ENCODE results near the gene ETS1.

ETS1 gene

DNA sequence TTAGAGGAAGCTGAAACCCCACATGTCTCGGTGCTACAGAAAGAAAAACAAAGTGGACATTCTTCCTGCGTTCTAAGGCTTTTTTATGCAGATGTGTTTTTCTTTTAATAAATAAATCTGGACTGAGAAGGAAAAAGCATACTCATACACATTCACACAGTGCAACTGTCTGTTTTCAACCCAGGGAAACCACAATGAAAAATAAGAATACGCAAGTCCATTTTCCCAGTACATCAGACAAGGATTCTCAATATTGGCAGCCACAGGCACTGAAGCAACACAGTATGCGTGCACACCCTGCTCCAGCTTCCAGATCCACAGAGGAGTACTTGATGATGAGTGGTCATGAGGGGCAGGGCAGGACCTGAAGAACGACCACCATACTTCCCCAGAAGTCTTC lies 86.9 kb downstream of the ETS1 start:
- DNase-seq (ENCODE audit: low read depth in 2 of 2) = no peak

DNA sequence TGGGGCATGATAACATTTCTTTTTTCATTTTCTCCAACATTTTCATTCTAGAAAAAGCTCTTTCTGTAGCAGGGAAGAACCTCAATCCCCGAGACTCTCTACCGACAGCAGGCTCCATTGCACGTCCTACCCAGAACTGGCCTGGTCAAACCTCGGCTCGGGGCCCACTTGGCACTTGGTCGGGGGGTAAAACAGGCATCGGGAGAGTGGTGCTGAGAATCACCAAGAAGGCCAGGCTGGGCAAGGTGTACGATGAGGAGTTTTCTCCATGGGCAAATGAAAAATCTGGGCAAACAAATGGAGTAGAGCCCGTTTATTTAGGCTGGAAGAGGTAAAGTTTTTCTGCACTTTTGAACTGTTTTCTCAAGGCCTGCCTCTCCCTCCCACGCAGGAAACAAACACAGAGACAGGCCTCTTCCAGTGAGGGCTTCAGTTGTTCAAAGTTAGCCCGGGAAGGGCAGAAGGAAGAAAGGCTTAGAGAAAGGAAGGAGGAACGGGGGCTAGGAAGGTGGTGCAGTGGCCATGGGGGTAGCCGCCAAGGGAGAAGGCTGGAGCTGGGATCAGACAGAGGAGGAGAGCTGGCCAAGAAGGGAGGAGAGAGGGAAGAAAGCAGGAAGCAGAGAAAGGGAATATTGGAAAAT lies 87.6 kb downstream of the ETS1 start:
- no peak for DNase-seq (ENCODE audit: low read depth in 2 of 2)

DNA sequence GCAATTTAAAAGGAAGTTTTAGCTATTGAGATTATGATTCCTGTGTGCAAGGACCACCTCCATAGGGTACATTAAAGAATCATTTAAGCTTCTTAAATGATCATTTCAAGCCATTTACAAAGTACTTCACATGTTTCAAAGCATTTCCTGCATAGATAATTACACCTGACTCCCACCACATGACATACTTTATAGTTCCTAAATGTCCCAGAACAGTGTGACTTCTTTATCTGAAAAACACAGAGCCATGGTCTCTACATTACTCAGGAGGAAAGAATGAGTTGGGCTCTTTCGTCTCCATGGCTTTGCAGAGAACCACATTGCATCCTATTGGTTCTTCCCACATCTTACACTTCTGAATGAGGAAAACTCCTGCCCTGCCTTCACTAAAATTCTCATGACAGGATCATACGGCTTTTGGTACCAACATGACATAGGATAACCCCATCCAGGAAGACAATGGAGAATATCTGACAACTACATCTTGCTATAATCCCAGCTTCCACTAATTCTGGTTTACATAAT lies 88.6 kb downstream of the ETS1 start:
- DNase-seq (ENCODE audit: low read depth in 2 of 2) = no peak

DNA sequence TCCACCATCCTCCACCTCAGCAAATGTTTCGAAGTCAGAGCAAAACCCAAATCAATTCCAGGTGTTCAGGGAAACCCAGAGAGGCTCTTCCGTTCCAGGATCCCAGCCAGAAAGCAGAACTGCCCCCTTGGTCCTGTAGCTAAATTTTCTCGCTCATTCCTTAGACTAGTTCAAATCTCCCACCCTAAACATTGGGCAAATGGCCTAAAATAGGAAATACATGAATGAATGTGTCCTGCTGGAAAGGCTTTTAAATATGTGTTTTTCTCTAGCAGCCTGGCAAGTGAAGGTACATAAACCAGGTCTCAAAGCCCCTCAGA lies 89.6 kb downstream of the ETS1 start:
- DNase-seq (ENCODE audit: low read depth in 2 of 2) = no peak

DNA sequence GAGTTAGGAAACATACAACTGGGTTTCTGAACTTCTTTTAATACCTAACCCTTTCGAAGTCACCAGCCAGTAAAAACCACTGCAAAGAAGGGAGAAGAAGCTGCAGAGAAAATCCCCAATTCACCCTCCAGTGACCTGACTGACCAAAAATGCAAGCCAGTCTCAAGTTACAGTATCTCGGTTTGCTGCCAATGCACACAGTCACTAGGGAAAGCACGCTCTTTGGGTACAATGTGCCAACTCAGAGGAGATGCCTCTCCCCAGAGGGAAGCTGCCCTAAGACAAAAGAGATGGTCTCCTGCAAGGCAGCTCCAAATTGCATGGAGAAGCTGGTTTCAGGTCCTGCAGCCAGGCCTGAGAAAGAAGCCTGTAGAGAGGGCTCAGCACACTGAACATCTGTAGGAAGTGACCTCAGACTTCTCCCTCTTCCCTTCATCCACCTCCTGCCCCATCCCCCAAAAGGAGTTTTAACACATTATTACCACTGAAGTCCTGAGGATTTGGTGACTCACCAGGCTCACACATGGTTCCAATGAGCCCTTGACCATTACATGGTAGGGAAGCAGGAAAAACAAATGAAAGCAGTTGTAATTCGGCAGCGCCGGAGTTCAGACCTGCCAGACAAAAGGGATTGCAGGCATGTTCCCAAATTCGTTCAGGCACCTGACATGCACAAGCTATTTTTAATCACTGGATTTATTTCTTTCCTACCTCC lies 90.1 kb downstream of the ETS1 start:
- DNase-seq (ENCODE audit: low read depth in 2 of 2) = no peak

DNA sequence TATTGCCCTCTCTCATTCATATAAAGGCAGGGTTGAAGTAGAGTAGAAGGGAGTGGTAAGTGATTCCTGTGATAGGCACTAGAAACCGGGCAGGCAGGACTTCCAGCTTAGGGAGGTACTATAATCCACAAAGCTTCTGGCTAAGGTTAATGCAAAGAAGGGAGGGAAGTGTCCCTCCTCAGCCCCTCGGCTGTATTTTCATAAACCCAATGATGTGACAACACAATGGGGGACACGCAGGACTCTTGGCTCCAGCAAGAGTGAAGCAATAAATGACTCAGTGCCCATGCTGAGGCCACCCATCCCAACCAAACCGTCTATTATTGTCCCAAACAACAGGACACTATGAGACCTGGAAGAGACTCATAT lies 90.7 kb downstream of the ETS1 start:
- DNase-seq (ENCODE audit: low read depth in 2 of 2) = no peak

DNA sequence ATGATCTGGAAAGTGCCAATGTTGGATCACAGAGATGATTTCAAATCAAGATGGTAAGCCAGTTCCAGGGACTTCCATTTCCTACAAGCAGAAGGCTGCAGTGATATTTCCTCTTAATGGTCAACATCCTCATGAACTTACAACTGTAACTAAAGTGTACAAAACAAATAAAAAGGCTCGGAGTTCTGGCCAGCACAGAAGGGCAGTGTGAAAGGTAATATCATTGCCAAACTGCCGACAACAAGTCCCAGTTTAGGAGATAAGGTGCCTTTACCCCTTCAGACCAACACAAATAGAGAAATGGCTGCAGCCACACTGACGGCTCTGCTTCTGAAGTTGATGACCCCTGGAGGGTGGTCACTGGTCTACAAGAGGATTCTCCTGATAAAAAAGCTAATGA lies 91.1 kb downstream of the ETS1 start:
- DNase-seq (ENCODE audit: low read depth in 2 of 2) = no peak

DNA sequence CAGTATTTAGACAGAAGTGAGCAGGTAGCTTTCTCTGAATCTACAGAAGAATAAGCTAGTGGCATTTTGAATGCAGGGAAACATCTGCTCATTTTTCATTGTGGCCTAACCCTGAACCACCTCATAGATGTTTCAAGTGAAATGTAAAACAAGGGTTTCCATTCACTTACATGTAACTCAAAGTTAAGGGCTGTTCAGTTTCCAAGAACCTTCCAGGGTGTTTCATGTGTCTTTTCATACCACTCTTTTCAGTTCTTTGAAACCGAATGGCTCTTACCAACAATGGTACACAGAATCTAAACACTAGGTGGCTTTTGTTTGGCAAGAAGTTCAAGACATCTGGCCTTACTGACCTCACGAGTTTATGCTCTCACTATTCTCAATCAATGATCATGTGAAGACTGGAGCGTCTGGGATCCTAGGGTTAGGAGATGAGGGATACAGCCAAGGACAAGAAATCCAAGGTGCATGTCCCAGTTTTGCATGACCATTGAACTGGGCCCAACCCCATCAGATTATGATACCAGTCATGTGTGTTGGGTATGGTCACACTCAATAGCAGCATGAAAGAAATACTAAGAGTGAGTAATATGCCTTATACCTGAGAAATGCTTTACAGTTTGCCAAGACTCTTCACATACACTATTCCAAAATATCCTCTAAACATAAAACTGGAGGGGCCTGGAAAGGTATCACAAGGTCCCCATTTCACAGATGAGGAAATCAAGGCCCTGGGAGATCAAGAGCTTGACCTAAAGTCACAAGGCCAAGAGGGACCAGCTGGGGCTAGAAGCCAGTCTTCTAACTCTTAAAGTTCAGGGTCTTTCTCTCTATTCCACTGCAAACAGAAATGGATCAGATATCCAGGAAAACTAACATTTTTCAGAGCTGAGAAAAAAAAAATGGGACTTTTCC lies 92.7 kb downstream of the ETS1 start:
- no peak for DNase-seq (ENCODE audit: low read depth in 2 of 2)

DNA sequence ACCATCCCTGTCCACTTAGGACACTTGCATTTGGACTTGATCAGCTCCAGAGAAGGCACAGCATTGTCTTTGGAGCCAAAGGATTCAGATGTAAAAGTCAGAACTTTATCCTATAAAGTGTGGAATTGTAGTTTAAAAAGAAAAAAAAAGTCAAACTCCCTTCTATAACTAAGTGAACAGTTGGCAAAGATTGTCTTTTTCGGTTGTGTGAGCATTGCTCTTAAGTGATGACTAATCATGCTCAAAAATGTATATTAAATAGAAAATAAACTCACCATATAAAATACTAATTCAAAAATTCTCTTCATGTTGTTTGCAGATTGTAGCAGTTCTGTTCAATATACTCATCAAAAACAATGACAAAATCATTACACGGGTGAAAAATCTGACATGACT lies 93.8 kb downstream of the ETS1 start:
- DNase-seq (ENCODE audit: low read depth in 2 of 2) = no peak

DNA sequence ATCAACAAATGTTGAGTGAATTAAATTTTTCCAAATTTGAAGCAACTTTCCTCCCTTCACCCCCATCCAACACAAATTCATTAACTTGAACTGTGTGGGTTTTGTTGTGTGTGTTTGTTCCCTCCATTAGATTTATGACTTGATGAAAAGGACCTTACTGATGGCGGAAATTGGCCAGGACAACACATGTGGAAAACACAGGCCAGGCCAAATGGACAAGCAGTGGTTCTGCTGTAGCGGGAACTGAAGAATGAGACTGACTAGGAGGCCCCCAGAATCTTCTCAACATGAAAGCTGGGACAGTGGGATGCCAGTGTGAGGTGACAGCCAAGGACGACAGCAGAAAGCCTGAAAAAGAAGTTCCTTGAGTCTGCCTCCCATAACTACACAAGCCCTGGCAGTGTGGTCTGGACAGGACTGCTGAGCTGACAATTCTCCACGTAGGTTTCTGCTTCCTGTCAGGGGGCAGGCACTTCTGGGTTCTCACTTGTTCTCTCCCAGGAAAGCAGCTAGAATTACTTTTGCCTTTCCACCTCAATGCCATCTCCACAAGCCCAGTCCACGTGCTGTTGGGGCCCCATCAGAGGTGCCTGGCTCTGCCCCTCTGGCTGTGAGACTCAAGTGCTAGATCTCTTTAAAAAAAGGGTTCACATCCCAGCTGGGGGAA lies 94.3 kb downstream of the ETS1 start:
- DNase-seq (ENCODE audit: low read depth in 2 of 2) = no peak

DNA sequence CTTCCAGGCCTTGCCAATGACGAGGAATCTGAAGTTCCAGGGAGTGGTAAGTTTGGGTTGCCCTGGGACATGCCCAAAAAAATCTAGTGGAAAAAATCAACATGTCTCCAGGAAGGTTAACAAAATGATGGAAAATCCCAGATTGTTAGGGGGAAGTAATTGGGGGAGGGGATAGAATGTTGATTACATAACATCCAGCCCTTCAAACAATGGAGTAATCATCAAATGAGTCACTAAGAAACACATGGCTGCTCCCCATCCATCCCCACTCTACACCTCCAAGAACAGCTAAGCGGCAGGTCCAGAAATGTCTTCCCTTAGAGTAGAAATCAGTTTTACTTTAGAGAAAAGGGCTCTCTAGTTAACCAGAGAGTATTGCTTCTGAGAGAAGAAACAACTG lies 94.9 kb downstream of the ETS1 start:
- no peak for DNase-seq (ENCODE audit: low read depth in 2 of 2)

DNA sequence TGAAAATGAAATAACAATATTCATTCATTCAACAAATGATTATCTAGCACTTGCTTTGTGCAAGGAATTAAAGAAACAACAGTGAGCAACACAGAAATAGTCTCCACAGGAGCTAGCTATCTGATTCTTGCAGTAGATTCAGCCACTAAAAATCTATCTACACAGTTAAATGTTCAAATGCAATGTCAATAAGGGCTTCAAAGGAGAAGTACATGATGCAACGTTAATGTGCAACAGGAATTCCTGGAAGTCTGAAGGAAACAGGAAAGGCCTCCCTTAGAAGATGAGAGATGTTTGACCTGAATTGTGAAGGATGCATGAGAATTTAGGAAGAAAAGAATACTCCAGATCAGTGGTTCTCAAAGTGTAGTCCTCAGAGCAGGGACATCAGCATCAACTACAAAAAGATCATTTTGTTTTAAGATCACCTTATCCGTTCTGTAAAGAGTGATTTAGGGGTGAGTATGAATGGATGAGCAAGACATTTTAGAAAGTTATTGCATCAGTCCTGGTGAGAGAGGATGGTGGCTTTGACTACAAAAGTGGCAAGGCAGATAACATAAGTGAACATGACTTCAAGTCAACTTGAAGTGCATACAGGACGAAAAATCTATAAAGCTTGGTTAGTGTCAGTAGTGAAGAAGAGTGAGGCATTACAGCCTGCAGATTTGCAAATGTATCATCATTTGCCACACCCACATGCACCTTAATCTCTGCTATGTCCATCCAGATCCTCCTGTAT lies 96.0 kb downstream of the ETS1 start:
- DNase-seq (ENCODE audit: low read depth in 2 of 2) = no peak

DNA sequence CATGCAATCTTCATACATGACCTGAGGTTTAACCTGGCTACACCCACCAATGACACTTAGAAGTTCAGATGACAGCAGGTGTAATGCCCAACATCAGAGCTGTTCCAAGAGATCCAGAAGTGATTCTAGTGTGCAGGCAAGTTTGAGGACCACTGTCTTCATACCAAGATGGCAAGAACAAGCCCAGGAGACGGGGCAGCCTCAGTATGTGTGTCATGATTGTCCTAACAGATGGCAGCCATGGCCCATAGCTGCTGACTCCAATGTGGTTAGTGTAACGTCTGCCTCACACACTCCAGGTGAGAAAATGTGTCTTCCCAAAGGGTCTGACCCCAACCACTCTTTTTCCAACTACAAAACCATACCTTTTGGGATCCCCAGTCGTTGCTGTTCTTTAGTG lies 97.3 kb downstream of the ETS1 start:
- DNase-seq (ENCODE audit: low read depth in 2 of 2) = no peak

DNA sequence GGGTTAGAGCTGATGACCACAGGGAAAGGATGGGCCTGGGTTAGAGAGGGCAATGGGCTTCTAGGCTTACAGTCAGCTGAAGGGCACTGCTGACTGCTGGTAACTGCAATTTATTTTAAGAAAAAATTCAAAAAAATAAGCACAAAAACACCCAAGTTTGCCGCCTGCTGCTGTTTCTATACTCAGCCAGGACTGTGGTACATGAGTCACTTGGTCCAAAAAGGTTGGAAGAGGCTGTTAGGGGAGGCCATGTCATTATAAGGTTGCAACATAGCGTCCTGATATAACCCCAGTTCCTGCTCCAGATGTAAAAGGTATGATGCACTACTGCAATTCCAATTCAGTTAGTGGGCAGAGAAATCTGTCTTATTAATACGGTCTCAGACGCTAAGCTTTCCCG lies 98.9 kb downstream of the ETS1 start:
- DNase-seq (ENCODE audit: low read depth in 2 of 2) = no peak

DNA sequence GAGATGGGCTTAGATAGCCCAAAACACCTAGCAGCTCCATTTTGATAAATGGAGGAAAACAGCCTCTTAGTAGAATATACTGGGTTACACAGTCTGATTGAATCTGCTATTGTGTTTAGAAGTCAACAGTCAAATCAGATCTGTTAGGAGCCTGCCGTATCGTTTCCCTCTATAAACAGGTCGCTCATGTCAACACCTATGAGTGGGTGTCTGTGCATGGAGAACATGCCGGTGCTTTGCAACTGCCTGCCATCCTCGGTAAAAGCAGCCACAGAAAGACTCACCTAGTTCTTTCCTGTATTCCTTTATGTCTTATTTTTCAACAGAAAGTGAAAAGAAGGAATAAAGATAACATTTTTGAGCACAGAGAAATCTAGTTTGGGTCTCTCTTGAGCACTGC lies 99.4 kb downstream of the ETS1 start:
- DNase-seq (ENCODE audit: low read depth in 2 of 2) = no peak

DNA sequence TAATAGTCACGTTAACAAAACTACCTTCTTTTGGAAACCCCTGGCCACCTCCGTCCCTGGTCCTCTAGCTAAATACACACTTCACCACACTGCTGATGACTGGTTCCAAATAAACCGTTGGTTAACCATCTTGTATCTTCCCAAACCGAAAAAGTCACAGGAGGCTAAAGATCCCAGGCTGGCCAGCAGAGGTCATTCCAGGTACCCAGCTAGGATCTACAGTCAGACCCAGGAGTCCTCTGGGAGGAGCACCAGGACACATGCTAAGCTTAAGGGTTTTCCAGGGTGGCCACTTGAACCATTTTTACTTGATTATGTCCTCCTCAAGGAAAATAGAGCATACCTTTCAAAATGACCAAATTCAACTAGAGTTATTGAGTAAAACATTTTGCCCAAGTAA lies 103.2 kb downstream of the ETS1 start:
- no peak for DNase-seq (ENCODE audit: low read depth in 2 of 2)

DNA sequence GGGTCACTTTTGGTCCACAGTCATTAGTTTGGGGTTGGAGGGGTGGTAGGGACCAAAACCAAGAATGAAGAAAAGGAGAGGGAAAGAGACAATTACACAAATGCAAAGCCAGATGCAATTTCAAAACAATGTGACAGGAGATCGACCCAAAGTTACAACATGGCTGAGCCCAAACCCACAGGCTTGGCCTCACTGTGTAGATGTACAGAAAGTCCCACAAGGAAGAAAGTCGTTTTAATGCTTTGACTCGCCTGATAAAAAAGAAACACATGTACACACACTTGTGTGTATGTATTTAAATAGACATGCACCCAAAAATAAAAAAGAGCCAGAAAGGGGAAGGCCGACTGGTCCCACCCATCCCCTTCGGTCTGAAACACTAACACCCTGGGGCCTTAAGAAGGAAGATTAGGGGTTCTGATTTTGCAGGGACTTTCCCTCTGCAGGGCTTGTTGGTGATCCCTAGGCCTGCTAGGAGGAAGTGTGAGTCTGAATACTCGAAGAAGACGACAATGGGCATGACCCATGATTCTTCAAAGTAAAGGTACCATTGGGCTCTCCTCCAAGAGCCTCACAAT lies 104.1 kb downstream of the ETS1 start:
- DNase-seq (ENCODE audit: low read depth in 2 of 2) = no peak

DNA sequence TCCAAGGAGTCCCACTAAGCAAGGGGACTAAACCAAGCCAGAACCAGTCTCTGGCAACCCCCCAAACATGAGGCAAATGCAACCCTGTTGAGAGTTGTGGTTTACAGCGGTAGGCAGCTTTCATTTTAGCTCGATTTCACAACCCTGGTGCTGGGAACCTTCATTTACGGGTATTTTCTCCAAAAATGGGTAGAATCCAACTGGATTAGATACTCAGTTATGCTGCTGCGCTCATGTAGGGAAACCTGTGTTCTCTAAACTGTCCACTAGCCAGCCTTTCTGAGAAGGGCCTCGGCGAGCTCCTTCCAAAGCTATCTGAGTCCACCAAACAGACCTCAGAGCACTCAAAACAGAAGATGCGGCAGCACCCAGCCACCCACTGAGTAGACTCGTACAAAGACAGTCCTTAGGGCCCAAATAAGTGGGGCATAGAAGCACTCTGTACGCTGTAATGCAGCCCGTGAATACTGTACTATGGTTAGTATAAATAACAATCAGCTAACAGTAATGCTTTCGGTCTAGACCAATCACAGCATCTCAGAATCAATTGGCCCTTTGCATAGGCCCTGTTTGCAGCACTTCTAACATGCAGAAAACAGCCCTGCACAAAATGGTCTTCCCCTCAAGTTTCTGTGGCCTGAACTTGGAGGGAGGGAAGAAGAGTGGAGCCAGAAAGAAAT lies 104.7 kb downstream of the ETS1 start:
- no peak for DNase-seq (ENCODE audit: low read depth in 2 of 2)

DNA sequence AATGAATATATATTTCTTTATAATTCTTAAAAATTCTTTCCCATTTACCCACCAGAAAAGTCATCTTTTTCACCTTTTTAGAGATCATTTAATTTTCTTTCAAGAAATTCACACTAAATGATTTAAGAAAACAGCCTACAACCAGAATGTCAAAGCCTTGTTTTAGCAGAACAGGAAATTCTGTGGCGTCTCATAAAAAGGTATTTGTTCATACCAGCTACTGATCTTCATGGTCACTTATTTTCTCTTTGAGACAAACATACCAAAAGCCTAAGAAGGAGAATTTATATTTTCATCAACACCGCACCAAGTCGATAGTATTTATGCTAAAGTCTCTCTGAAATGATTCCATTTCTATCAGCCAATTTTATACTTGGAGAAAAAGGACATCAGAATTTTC lies 105.3 kb downstream of the ETS1 start:
- no peak for DNase-seq (ENCODE audit: low read depth in 2 of 2)

DNA sequence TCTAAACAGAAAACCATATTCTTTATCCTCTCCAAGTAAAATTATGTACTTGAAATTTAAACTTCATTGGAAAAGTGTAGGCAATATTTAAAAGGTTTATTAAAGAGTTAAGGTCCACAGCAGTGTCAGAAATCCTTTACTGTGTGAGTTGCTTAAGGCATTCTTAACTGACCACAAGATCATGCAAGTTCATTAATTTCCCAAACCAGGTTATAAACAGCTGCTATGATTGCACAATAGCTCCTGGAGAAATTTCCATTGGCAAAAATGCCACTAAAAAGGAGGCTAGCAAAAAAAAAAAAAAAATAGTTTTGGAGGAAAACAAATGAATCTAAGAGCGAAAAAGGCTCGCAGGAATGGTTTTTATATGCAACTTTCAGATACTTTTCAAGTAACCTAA lies 106.2 kb downstream of the ETS1 start:
- no peak for DNase-seq (ENCODE audit: low read depth in 2 of 2)

DNA sequence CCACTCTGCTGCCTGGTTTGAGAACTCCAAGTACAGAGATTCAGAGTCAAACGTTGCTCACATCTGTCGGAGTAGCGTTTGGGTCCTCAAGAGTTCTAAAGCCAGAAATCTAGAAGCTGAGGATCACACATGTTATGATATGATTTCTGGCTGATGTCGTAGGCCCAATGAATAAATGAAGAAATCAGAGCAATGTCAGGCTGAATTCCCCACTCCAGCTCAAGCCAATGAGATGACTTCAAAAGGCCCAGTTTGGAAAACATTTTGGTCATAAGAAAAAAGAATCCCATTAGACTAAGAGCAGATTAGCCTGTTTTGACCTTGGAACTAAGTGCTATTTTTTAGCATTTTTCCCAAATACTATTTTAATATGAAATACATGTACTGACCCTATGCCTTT lies 106.7 kb downstream of the ETS1 start:
- no peak for DNase-seq (ENCODE audit: low read depth in 2 of 2)

All from stimulated activated CD8-positive, alpha-beta memory T cell treated with anti-CD3 and anti-CD28 coated beads, Interleukin-2, amount 100 ng/mL, for 1 hour (primary cell).